ENCODE data around the gene RAB9B. TPM values are rescaled to one million over a fixed set of nuclear protein-coding genes. Genes with fewer than 3 reads are reported as not detected.
A peak's percentile ranks its signal among the peaks of the same experiment; 100 is the strongest.
"Not testable (repeated sequence)": the region's sequence is repeated elsewhere in the genome, so short reads cannot be mapped to it uniquely, and the experiment has no call there.

RAB9B gene
- total and polyA plus RNA-seq, 7 donors, result 0.47 to 15.2 (median 2.9) TPM

DNA sequence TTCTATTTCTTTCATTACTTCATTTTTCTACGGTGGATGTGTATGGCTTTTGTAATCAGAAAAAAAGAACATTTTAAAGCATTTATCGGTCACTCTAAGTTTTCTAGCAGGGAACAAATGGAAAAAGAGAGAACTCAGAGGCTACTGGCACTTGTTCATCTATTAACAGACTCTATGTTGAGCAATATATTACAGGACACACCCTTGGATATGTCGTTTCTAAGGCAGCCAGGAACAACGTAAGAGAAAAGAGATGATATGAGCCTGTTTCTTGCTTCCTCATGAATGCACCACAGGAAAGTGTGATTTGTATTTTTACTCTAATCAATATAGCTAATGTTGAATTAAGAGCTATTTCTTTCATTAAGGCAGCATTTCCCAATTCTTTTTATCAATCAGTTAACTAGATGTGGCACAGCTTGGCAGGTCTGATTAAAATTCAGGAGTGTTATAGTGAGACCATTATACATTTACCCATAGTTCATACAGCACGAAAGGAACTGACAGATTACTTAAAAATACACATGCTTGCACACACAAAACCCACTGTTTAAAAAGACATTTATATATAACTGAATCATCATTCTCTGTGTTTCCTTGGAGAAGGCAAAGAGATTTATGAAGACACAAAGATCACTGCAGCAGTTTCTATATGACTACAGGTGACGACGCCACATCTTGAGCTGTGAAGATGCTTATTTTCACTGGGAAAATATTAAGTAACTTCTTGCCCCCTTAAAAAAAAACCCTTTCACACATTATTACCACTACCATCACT is 13.0 kb downstream of the RAB9B start:
- WGBS, 3 donors, result 58 to 61% (median 60%) methylated on average over 7 of the region's 7 CpGs
- no peak for ATAC-seq
- H3K4me1 ChIP-seq, result no peaks in the 10 kb centered on the region

DNA sequence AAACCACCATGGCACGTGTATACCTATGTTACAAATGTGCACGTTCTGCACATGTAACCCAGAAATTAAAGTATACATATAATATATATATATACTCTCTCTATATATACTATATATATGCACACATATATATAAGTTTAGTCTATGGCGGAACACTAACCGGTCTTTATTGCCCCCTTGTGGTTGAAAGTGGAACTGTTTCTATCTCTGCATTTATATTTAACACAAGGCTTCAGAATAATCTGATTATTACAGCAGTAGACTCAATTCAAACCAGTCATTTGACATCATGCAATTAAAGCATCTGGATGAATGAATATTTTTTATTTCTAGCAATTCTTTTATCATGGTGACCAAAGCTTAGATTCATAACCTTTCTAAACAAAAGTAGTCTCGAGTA is 14.6 kb downstream of the RAB9B start:
- no peaks in the 10 kb centered on the region for H3K4me1 ChIP-seq
- 20 to 26% (median 24%) methylated on average over 5 of the region's 5 CpGs for WGBS, 3 donors
- intact Hi-C loops (cut with DNase I), result loop anchor here (5.0 to 10.0 kb wide), 3 partner anchors 125 to 283 kb away; partner anchors contain the start of gene MORF4L2 (in 1 of the 2)
- no peaks in the 10 kb centered on the region for H3K27me3 ChIP-seq (ENCODE audit: insufficient read depth in 3 of 3, low read length in 2 of 3)
- no peak for DNase-seq
- peak in 1 of 4 donors; percentile 42 for ATAC-seq
- no peak overlapping the region for H3K4me3 ChIP-seq
- no peaks in the 10 kb centered on the region for H3K9me3 ChIP-seq
- no peak overlapping the region for H3K27ac ChIP-seq
- peak; percentile 82 for TF ChIP-seq CTCF (IDR thresholded peaks at IDR 0.05)
- H3K36me3 ChIP-seq (ENCODE audit: insufficient read depth in 1 of 2, low read depth in 1 of 2), result no peaks in the 10 kb centered on the region

More for the DNA sequence above, 13.0 kb downstream of the RAB9B start:
- no peaks in the 10 kb centered on the region for H3K9me3 ChIP-seq
- intact Hi-C loops (cut with DNase I), result loop anchor here (5.0 to 10.0 kb wide), 3 partner anchors 127 to 284 kb away; partner anchors contain the start of gene MORF4L2 (in 1 of the 2)
- TF ChIP-seq CTCF (IDR thresholded peaks at IDR 0.05), result no peak
- no peak for DNase-seq
- H3K27ac ChIP-seq, result no peak overlapping the region
- H3K4me3 ChIP-seq, result no peak overlapping the region
- no peaks in the 10 kb centered on the region for H3K36me3 ChIP-seq (ENCODE audit: insufficient read depth in 1 of 2, low read depth in 1 of 2)
- peaks cover 0 to 2% (median 0%) of the 10 kb centered on the region in 3 donors for H3K27me3 ChIP-seq (ENCODE audit: insufficient read depth in 3 of 3, low read length in 2 of 3)

DNA sequence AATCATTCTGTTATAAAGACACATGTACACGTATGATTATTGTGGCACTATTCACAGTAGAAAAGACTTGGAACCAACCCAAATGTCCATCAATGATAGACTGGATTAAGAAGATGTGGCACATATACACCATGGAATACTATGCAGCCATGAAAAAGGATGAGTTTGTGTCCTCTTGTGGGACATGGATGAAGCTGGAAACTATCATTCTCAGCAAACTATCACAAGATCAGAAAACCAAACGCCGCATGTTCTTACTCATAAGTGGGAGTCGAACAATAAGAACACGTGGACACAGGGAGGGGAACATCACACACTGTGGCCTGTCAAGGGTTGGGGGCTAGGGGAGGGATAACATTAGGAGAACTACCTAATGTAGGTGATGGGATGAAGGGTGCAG is 15.0 kb downstream of the RAB9B start:
- not testable (repeated sequence) for H3K9me3 ChIP-seq; H3K36me3 ChIP-seq (ENCODE audit: insufficient read depth in 1 of 2, low read depth in 1 of 2); ATAC-seq; H3K27me3 ChIP-seq (ENCODE audit: insufficient read depth in 3 of 3, low read length in 2 of 3); H3K27ac ChIP-seq; H3K4me1 ChIP-seq; H3K4me3 ChIP-seq; DNase-seq
- intact Hi-C loops (cut with DNase I), result loop anchor here (5.0 to 10.0 kb wide), 3 partner anchors 125 to 282 kb away; partner anchors contain the start of gene MORF4L2 (in 1 of the 2)
- 40 to 47% (median 46%) methylated on average over 5 of the region's 5 CpGs for WGBS, 3 donors

GRCh38 chrX:103811858-103812257 is 20.2 kb downstream of the RAB9B start:
- DNase-seq (no peak), ATAC-seq (no peak)
- no peaks in the 10 kb centered on the region for H3K36me3 ChIP-seq (ENCODE audit: insufficient read depth in 1 of 2, low read depth in 1 of 2)
- no peak overlapping the region for H3K4me3 ChIP-seq
- TF ChIP-seq CTCF (IDR thresholded peaks at IDR 0.05), result no peak
- WGBS, 3 donors, result 66 to 95% (median 81%) methylated on average over 2 to 3 of the region's 3 CpGs
- intact Hi-C loops (cut with DNase I), result loop anchor here (5.0 to 10.0 kb wide), 2 partner anchors 115 to 277 kb away; no protein-coding TSS in a partner anchor
- H3K27ac ChIP-seq, result no peak overlapping the region
- H3K9me3 ChIP-seq, result no peaks in the 10 kb centered on the region
- peaks cover 0 to 18% (median 0%) of the 10 kb centered on the region in 3 donors for H3K27me3 ChIP-seq (ENCODE audit: insufficient read depth in 3 of 3, low read length in 2 of 3)
- H3K4me1 ChIP-seq, result no peaks in the 10 kb centered on the region

DNA sequence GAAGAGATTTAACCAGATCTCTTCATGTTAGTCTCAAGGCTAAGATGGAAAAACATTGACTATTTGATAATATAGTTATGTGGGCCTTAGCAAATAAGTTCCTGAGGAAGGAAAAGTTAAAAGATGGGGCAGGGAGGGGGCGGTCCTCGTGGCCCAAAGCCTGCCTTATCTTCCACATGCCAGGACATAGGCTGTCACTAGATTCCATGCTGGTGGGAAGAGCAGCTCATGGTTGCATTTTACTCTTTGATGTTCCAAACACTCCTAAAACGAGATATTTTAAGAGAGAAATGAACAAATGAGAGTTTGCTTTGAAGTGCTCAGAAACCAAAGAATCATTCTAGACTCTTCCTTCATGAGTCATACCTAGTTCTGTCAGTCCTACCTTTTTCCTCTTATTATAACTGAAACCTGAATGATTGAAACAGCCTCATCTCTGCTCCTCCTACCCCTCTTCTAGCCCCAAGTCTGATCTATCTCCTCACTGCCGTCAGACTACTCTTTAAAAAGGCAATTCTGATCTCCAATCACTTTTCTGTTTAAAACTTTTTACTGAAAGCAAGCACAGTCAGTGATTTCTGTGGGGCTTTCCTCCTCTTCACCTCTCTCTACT is 25.1 kb downstream of the RAB9B start:
- DNase-seq, result no peak
- WGBS, 3 donors, result 58 to 83% (median 76%) methylated on average over 4 of the region's 4 CpGs
- TF ChIP-seq CTCF (IDR thresholded peaks at IDR 0.05), result no peak
- Histone ChIP-seq H3K27me3 (ENCODE audit: insufficient read depth in 3 of 3, low read length in 2 of 3) (peaks cover 0 to 21% (median 0%) of the 10 kb centered on the region in 3 donors), H3K4me1 (no peaks in the 10 kb centered on the region), H3K4me3 (no peak overlapping the region), H3K36me3 (ENCODE audit: insufficient read depth in 1 of 2, low read depth in 1 of 2) (no peaks in the 10 kb centered on the region), H3K9me3 (no peaks in the 10 kb centered on the region), H3K27ac (no peak overlapping the region)
- no peak for ATAC-seq
- intact Hi-C loops (cut with DNase I), result no loop called here

Data from psoas muscle (tissue), 8 donors.